Stimulated activated naive CD8-positive, alpha-beta T cell treated with anti-CD3 and anti-CD28 coated beads, Interleukin-15, amount 100 ng/mL, for 72 hours (primary cell): Measurements from ENCODE around the gene CCDC68.

Experiments
- ATAC-seq: fragments of 150-1000 bp; cut with Tn5 transposase; 2 replicates; pipeline ENCODE4 v1.10.0; 2021; ENCODE audit warnings: mild to moderate bottlenecking, moderate library complexity
- DNase-seq, 2 donors: peaks; one replicate each; pipeline ENCODE4 v3.0.0; 2021 to 2022
- H3K27ac Mint-ChIP-seq, 2 donors: one replicate each; pipeline ENCODE4 v1.8.0; 2022; ENCODE audit warnings: mild to moderate bottlenecking in 2 of 2, mixed read lengths in 2 of 2, moderate library complexity in 2 of 2
- H3K27me3 Mint-ChIP-seq: one replicate; pipeline ENCODE4 v1.8.0; 2022; ENCODE audit warnings: mixed read lengths
- H3K4me1 Mint-ChIP-seq: one replicate; pipeline ENCODE4 v1.8.0; 2022; ENCODE audit warnings: mild to moderate bottlenecking, mixed read lengths
- H3K4me3 Mint-ChIP-seq, 2 donors: one replicate each; pipeline ENCODE4 v1.8.0; 2022; ENCODE audit warnings: mild to moderate bottlenecking in 2 of 2, mixed read lengths in 2 of 2, moderate library complexity in 1 of 2
- H3K9me3 Mint-ChIP-seq, 2 donors: one replicate each; pipeline ENCODE4 v1.8.0; 2022; ENCODE audit warnings: mixed read lengths in 2 of 2

CCDC68 gene

GRCh38 chr18:54911551-54911950 is 47.7 kb downstream of the CCDC68 start:
- Mint-ChIP-seq H3K27ac (no peak overlapping the region), H3K4me3 (no peak overlapping the region), H3K4me1 (no peaks in the 10 kb centered on the region), H3K27me3 (no peaks in the 10 kb centered on the region), H3K9me3 (no peaks in the 10 kb centered on the region)
- ATAC-seq, result no peak
- no peak for DNase-seq

- Mint-ChIP-seq H3K27ac (no peak overlapping the region), H3K4me3 (no peak overlapping the region), H3K27me3 (no peaks in the 10 kb centered on the region), H3K9me3 (no peaks in the 10 kb centered on the region), H3K4me1 (no peaks in the 10 kb centered on the region)
- ATAC-seq (no peak), DNase-seq (no peak)
These were observed 48.9 kb downstream of the CCDC68 start for GRCh38 chr18:54910161-54910919.

GRCh38 chr18:54909538-54909937 is 49.7 kb downstream of the CCDC68 start:
- Mint-ChIP-seq H3K9me3 (no peaks in the 10 kb centered on the region), H3K27ac (no peak overlapping the region), H3K27me3 (no peaks in the 10 kb centered on the region), H3K4me1 (no peaks in the 10 kb centered on the region), H3K4me3 (no peak overlapping the region)
- no peak for ATAC-seq
- no peak for DNase-seq

GRCh38 chr18:54906331-54907185 is 52.7 kb downstream of the CCDC68 start:
- ATAC-seq, result no peak
- H3K9me3 Mint-ChIP-seq, result no peaks in the 10 kb centered on the region
- no peaks in the 10 kb centered on the region for H3K27me3 Mint-ChIP-seq
- no peaks in the 10 kb centered on the region for H3K4me1 Mint-ChIP-seq
- H3K27ac Mint-ChIP-seq, result no peak overlapping the region
- no peak overlapping the region for H3K4me3 Mint-ChIP-seq
- DNase-seq, result no peak

GRCh38 chr18:54905629-54906028 is 53.6 kb downstream of the CCDC68 start:
- DNase-seq, result no peak
- H3K27me3 Mint-ChIP-seq, result no peaks in the 10 kb centered on the region
- ATAC-seq, result no peak
- no peaks in the 10 kb centered on the region for H3K4me1 Mint-ChIP-seq
- H3K9me3 Mint-ChIP-seq, result no peaks in the 10 kb centered on the region
- no peak overlapping the region for H3K27ac Mint-ChIP-seq
- H3K4me3 Mint-ChIP-seq, result no peak overlapping the region

- H3K27me3 Mint-ChIP-seq, result peaks cover 8% of the 10 kb centered on the region
These were observed 54.7 kb downstream of the CCDC68 start for GRCh38 chr18:54904581-54904980.

GRCh38 chr18:54900290-54900689 is 59.0 kb downstream of the CCDC68 start:
- Mint-ChIP-seq H3K9me3 (no peaks in the 10 kb centered on the region), H3K4me1 (no peaks in the 10 kb centered on the region), H3K27me3 (peaks cover 10% of the 10 kb centered on the region), H3K27ac (no peak overlapping the region), H3K4me3 (no peak overlapping the region)
- ATAC-seq (no peak), DNase-seq (no peak)

More at GRCh38 chr18:54904581-54904980, 54.7 kb downstream of the CCDC68 start:
- ATAC-seq (no peak), DNase-seq (no peak)
- no peaks in the 10 kb centered on the region for H3K9me3 Mint-ChIP-seq
- no peak overlapping the region for H3K4me3 Mint-ChIP-seq
- no peak overlapping the region for H3K27ac Mint-ChIP-seq
- no peaks in the 10 kb centered on the region for H3K4me1 Mint-ChIP-seq

- Mint-ChIP-seq H3K9me3 (no peaks in the 10 kb centered on the region), H3K27me3 (peaks cover 10% of the 10 kb centered on the region), H3K27ac (peak overlapping the region in 1 of 2 donors; percentile 37), H3K4me1 (no peaks in the 10 kb centered on the region), H3K4me3 (no peak overlapping the region)
- DNase-seq (no peak), ATAC-seq (no peak)
These were observed 59.8 kb downstream of the CCDC68 start for GRCh38 chr18:54899500-54899899.

GRCh38 chr18:54888933-54889332 is 70.3 kb downstream of the CCDC68 start:
- no peaks in the 10 kb centered on the region for H3K27me3 Mint-ChIP-seq
- no peak for DNase-seq
- no peaks in the 10 kb centered on the region for H3K9me3 Mint-ChIP-seq
- no peaks in the 10 kb centered on the region for H3K4me1 Mint-ChIP-seq
- H3K4me3 Mint-ChIP-seq, result no peak overlapping the region
- no peak overlapping the region for H3K27ac Mint-ChIP-seq
- ATAC-seq, result no peak

- Mint-ChIP-seq H3K9me3 (no peaks in the 10 kb centered on the region), H3K4me3 (no peak overlapping the region), H3K27ac (no peak overlapping the region), H3K27me3 (no peaks in the 10 kb centered on the region), H3K4me1 (no peaks in the 10 kb centered on the region)
- ATAC-seq (no peak), DNase-seq (no peak)
These were observed 70.9 kb downstream of the CCDC68 start for GRCh38 chr18:54888378-54888777.

- Mint-ChIP-seq H3K4me1 (no peaks in the 10 kb centered on the region), H3K9me3 (no peaks in the 10 kb centered on the region), H3K27me3 (no peaks in the 10 kb centered on the region), H3K4me3 (no peak overlapping the region), H3K27ac (no peak overlapping the region)
- DNase-seq (no peak), ATAC-seq (no peak)
These were observed 75.3 kb downstream of the CCDC68 start for GRCh38 chr18:54883816-54884604.

GRCh38 chr18:54882318-54882717 is 76.9 kb downstream of the CCDC68 start:
- Mint-ChIP-seq H3K4me3 (no peak overlapping the region), H3K27ac (no peak overlapping the region), H3K27me3 (no peaks in the 10 kb centered on the region)

GRCh38 chr18:54881229-54881768 is 78.0 kb downstream of the CCDC68 start:
- Mint-ChIP-seq H3K4me1 (no peaks in the 10 kb centered on the region), H3K4me3 (no peak overlapping the region), H3K27me3 (no peaks in the 10 kb centered on the region), H3K9me3 (no peaks in the 10 kb centered on the region), H3K27ac (no peak overlapping the region)
- DNase-seq (no peak), ATAC-seq (no peak)

More at GRCh38 chr18:54882318-54882717, 76.9 kb downstream of the CCDC68 start:
- ATAC-seq (no peak), DNase-seq (no peak)
- Mint-ChIP-seq H3K4me1 (no peaks in the 10 kb centered on the region), H3K9me3 (no peaks in the 10 kb centered on the region)

- no peaks in the 10 kb centered on the region for H3K27me3 Mint-ChIP-seq
- H3K4me1 Mint-ChIP-seq, result no peaks in the 10 kb centered on the region
- no peak for DNase-seq
- H3K9me3 Mint-ChIP-seq, result no peaks in the 10 kb centered on the region
- ATAC-seq, result no peak
- no peak overlapping the region for H3K27ac Mint-ChIP-seq
- no peak overlapping the region for H3K4me3 Mint-ChIP-seq
These were observed 78.7 kb downstream of the CCDC68 start for GRCh38 chr18:54880395-54881105.

GRCh38 chr18:54879691-54880090 is 79.6 kb downstream of the CCDC68 start:
- Mint-ChIP-seq H3K4me1 (no peaks in the 10 kb centered on the region), H3K27ac (no peak overlapping the region), H3K9me3 (no peaks in the 10 kb centered on the region), H3K4me3 (no peak overlapping the region), H3K27me3 (no peaks in the 10 kb centered on the region)
- no peak for ATAC-seq
- DNase-seq, result no peak
